Left lung (tissue), 10 donors: ENCODE results near the gene HEXB. TPM values are rescaled to one million over a fixed set of nuclear protein-coding genes. Genes with fewer than 3 reads are reported as not detected.

ENCODE experiments used
- ATAC-seq: fragments of 200-7000 bp; cut with Tn5 transposase; one replicate; pipeline ENCODE4 v1.9.1; 2020; ENCODE audit warnings: moderate library complexity
- DNase-seq, 4 donors: peaks; one replicate each; pipeline ENCODE4 v3.0.0-alpha.2; 2013 to 2020
- H3K27ac ChIP-seq, 2 donors: fragments of 200-600 bp; sonication (generic) in 1 of 2; one replicate each; pipeline versions ENCODE4 v1.5.0 to v1.8.0; 2020 to 2021
- H3K27me3 ChIP-seq, 2 donors: fragments of 200-600 bp; sonication (generic) in 1 of 2; one replicate each; pipeline versions ENCODE4 v1.5.0 to v1.8.0; 2020 to 2021
- H3K36me3 ChIP-seq, 2 donors: fragments of 200-600 bp; sonication (generic) in 1 of 2; one replicate each; pipeline versions ENCODE4 v1.5.0 to v1.8.0; 2020 to 2021
- H3K4me1 ChIP-seq, 2 donors: fragments of 200-600 bp; one replicate each; pipeline ENCODE4 v1.8.0; 2021
- H3K4me3 ChIP-seq, 2 donors: fragments of 200-600 bp; sonication (generic) in 1 of 2; one replicate each; pipeline versions ENCODE4 v1.5.0 to v1.8.0; 2020 to 2021; ENCODE audit warnings: mild to moderate bottlenecking in 1 of 2
- H3K9me3 ChIP-seq, 2 donors: fragments of 200-600 bp; sonication (generic) in 1 of 2; one replicate each; pipeline versions ENCODE4 v1.5.0 to v1.8.0; 2020 to 2021
- intact Hi-C, 2 donors: fragments of 100-400 bp; cut with DNase I; formaldehyde crosslinking; loops; one replicate each; pipeline versions ENCODE4 v1.11.2 to v1.14.2; 2022
- polyA plus RNA-seq, 6 donors: library from polyadenylated mRNA; unstranded; fragments of 120-200 nt; gene quantifications; one replicate each; pipeline ENCODE4 v1.2.1, GENCODE V29; 2013; ENCODE audit not compliant: insufficient read length in 6 of 6
- total RNA-seq, 2 donors: library from RNA; stranded (reverse); fragmentation: NEBNext Ultra II Directional; extraction: Animal tissue kit (Norgen Biotek cat#: 25700); gene quantifications; one replicate each; pipeline ENCODE4 v1.2.1, GENCODE V29; 2021
- TF ChIP-seq, protein P1 (sequence below), 2 donors: fragments of 200-600 bp; sonication (generic) in 1 of 2; IDR thresholded peaks; one replicate each; pipeline versions ENCODE4 v1.5.0 to v1.8.0; 2021; ENCODE audit warnings: antibody characterized with exemption in 2 of 2
- donor health status: DM: no; HTN: yes; CAD: no.
- donor health status: DM: no; HTN: no; CAD: no.

The HEXB gene
- total and polyA plus RNA-seq, 8 donors = 54.6 to 215 (median 66.4) TPM

DNA sequence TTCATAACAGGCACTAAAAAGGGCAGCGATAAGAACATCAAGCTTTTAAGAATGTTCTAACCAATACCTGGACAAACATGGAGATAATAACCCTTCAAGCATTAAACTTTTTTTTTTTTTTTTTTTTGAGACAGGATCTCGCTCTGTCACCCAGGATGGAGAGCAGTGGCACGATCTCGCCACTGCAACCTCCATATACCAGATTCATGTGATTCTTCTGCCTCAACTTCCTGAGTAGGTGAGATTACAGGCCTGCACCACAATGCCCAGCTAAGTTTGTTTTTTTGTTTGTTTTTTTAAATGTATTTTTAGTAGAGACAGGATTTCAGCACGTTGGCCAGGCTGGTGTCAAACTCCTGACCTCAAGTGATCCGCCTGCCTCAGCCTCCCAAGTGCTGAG lies 29.8 kb upstream of the HEXB start:
- Histone ChIP-seq H3K36me3 (no peaks in the 10 kb centered on the region), H3K27me3 (no peaks in the 10 kb centered on the region), H3K27ac (no peak overlapping the region), H3K4me1 (no peaks in the 10 kb centered on the region), H3K9me3 (no peaks in the 10 kb centered on the region), H3K4me3 (no peak overlapping the region)
- DNase-seq (no peak), ATAC-seq (no peak)
- TF ChIP-seq, protein P1, sequence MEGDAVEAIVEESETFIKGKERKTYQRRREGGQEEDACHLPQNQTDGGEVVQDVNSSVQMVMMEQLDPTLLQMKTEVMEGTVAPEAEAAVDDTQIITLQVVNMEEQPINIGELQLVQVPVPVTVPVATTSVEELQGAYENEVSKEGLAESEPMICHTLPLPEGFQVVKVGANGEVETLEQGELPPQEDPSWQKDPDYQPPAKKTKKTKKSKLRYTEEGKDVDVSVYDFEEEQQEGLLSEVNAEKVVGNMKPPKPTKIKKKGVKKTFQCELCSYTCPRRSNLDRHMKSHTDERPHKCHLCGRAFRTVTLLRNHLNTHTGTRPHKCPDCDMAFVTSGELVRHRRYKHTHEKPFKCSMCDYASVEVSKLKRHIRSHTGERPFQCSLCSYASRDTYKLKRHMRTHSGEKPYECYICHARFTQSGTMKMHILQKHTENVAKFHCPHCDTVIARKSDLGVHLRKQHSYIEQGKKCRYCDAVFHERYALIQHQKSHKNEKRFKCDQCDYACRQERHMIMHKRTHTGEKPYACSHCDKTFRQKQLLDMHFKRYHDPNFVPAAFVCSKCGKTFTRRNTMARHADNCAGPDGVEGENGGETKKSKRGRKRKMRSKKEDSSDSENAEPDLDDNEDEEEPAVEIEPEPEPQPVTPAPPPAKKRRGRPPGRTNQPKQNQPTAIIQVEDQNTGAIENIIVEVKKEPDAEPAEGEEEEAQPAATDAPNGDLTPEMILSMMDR (IDR thresholded peaks at IDR 0.05) = no peak
- intact Hi-C loops = loop anchor here in 1 of 2 donors (10.0 kb wide), 1 partner anchor 750 kb away; no protein-coding TSS in a partner anchor

DNA sequence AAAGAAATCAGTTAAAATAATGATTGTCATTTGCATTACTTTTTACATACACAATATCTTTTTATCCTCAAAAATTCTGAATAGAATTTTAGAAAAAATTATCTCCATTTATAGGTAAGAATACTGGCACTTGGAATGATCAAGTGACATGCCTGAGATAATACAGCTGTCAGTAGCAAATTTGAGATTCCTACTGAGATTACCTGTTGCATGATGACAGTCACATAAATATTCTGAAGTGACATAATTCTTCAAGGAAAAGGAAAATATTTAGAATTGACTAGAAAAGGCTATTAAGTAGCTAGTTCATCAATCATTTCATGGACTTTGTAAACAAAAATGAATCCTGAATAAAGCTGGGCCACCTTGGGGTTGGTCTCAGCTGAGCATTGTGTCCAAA lies 29.3 kb upstream of the HEXB start:
- Histone ChIP-seq H3K4me3 (no peak overlapping the region), H3K27me3 (no peaks in the 10 kb centered on the region), H3K9me3 (no peaks in the 10 kb centered on the region), H3K27ac (no peak overlapping the region), H3K36me3 (no peaks in the 10 kb centered on the region), H3K4me1 (no peaks in the 10 kb centered on the region)
- TF ChIP-seq, protein P1 (IDR thresholded peaks at IDR 0.05) = no peak
- intact Hi-C loops = loop anchor here in 1 of 2 donors (10.0 kb wide), 1 partner anchor 751 kb away; no protein-coding TSS in a partner anchor
- DNase-seq (no peak), ATAC-seq (no peak)

DNA sequence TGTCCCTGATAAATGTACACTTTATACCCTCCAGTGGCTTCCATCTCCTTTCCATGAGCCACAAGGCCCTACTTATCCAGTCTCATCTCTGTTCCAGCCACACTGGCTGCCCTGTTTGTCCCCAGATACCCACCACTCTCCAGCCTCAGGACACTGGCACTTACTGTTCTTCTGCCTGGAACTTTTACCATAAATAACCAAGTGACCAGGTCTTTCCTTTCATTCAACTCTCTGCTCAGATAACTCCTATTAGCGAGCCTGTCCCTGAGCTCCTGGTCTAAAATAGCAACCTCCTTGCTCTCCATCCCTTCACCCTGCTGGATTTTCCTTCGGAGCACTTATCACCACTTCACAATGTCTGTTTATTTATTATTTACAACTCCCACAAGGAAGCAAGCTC lies 27.9 kb upstream of the HEXB start:
- no peak for DNase-seq
- H3K4me3 ChIP-seq = no peak overlapping the region
- H3K36me3 ChIP-seq = no peaks in the 10 kb centered on the region
- TF ChIP-seq, protein P1 (IDR thresholded peaks at IDR 0.05) = no peak
- ATAC-seq = no peak
- no peaks in the 10 kb centered on the region for H3K4me1 ChIP-seq
- no peaks in the 10 kb centered on the region for H3K9me3 ChIP-seq
- intact Hi-C loops = loop anchor here in 1 of 2 donors (10.0 kb wide), 1 partner anchor 752 kb away; no protein-coding TSS in a partner anchor
- H3K27me3 ChIP-seq = no peaks in the 10 kb centered on the region
- H3K27ac ChIP-seq = no peak overlapping the region

DNA sequence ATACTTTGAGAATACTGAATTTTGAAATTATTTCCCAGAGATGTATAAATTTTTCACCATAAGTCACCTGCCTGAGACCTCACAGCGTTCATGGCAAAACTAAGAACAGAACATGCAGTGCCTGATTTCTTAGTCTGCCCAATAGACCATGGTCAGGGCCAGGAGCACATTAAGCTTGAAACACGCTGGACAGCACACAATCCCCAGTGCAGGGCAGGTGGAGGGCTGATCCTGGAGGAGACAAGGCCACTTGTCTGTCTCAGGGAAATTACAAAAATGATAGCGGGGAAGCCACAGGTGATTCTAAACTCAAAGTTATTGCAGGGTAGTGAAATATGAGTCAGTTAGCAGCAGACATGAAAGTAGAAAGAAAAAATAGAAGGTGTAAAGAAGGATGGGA lies 25.9 kb upstream of the HEXB start:
- Histone ChIP-seq H3K9me3 (no peaks in the 10 kb centered on the region), H3K4me3 (no peak overlapping the region), H3K27me3 (no peaks in the 10 kb centered on the region), H3K27ac (no peak overlapping the region), H3K4me1 (no peaks in the 10 kb centered on the region), H3K36me3 (no peaks in the 10 kb centered on the region)
- ATAC-seq = no peak
- intact Hi-C loops = loop anchor here in 1 of 2 donors (10.0 kb wide), 1 partner anchor 754 kb away; no protein-coding TSS in a partner anchor
- no peak for DNase-seq
- TF ChIP-seq, protein P1 (IDR thresholded peaks at IDR 0.05) = no peak

DNA sequence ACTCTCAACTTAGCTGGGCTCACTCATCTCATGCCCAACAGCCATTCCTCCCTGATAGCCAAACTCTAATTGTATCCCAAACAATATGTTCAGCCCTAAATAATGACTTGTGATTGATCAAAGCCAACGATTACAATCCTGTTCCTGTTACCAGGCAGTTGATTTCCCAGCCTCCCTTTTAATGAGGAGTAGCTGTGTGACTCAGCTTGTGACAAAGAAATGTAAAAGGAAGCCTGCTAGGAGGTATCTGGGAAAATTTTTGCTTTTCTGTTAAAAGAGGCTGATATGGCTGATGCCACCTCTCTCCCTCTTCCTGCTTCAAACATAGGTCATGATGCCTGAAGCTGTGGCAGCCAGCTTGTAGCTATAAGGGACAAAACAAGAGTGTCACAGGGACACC lies 24.9 kb upstream of the HEXB start:
- H3K27ac ChIP-seq = no peak overlapping the region
- H3K36me3 ChIP-seq = no peaks in the 10 kb centered on the region
- H3K9me3 ChIP-seq = no peaks in the 10 kb centered on the region
- TF ChIP-seq, protein P1 (IDR thresholded peaks at IDR 0.05) = no peak
- ATAC-seq (no peak), DNase-seq (no peak)
- H3K4me1 ChIP-seq = no peaks in the 10 kb centered on the region
- no peak overlapping the region for H3K4me3 ChIP-seq
- intact Hi-C loops = no loop called here
- no peaks in the 10 kb centered on the region for H3K27me3 ChIP-seq
